ENCODE results near the gene PTBP3.

PTBP3 gene

DNA sequence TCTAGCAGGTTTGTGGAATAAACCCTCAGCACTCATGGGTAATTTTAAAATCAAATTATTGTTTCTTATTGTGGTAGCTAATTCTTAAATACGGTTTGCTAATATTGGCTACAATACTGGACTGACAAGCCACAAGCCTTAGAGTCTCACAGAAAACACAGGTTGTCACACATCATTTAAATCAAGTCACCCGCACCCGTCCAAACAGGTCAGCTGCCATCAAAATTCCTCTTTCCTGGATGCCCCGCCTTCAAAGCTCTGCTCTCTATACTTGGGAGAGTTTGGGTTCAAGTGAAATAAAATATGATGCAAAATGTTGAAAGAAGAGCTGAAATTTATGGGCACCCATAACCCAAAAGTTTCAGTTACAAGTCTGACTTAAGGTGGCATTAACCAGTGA, 146.0 kb downstream of the PTBP3 start:
- TF ChIP-seq, protein P1, sequence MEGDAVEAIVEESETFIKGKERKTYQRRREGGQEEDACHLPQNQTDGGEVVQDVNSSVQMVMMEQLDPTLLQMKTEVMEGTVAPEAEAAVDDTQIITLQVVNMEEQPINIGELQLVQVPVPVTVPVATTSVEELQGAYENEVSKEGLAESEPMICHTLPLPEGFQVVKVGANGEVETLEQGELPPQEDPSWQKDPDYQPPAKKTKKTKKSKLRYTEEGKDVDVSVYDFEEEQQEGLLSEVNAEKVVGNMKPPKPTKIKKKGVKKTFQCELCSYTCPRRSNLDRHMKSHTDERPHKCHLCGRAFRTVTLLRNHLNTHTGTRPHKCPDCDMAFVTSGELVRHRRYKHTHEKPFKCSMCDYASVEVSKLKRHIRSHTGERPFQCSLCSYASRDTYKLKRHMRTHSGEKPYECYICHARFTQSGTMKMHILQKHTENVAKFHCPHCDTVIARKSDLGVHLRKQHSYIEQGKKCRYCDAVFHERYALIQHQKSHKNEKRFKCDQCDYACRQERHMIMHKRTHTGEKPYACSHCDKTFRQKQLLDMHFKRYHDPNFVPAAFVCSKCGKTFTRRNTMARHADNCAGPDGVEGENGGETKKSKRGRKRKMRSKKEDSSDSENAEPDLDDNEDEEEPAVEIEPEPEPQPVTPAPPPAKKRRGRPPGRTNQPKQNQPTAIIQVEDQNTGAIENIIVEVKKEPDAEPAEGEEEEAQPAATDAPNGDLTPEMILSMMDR (conservative IDR thresholded peaks at IDR 0.05; ENCODE audit: low read depth, low read length), result no peak
- H4K20me1 ChIP-seq (ENCODE audit: insufficient read depth), result no peaks in the 10 kb centered on the region
- H3K9ac ChIP-seq, result peak overlapping the region; percentile 16; the same call in 1 of the 2 replicates
- H3K27me3 ChIP-seq (ENCODE audit: insufficient read depth, low read depth), result no peaks in the 10 kb centered on the region
- no peaks in the 10 kb centered on the region for H3K36me3 ChIP-seq (ENCODE audit: insufficient read depth)
- H3K79me2 ChIP-seq (ENCODE audit: insufficient read depth, low read depth), result no peaks in the 10 kb centered on the region
- H3K4me1 ChIP-seq (ENCODE audit: low read depth, poor library complexity, severe bottlenecking), result peaks cover 34% of the 10 kb centered on the region
- peak overlapping the region; percentile 42 for H3K27ac ChIP-seq
- H3K4me2 ChIP-seq, result peak overlapping the region; percentile 92
- peak overlapping the region; percentile 9; the same call in 1 of the 2 replicates for H2AFZ ChIP-seq (ENCODE audit: low read depth)
- no peak overlapping the region for H3K4me3 ChIP-seq (IDR thresholded peaks at IDR 0.05; ENCODE audit: insufficient read depth, low read depth, low read length)

DNA sequence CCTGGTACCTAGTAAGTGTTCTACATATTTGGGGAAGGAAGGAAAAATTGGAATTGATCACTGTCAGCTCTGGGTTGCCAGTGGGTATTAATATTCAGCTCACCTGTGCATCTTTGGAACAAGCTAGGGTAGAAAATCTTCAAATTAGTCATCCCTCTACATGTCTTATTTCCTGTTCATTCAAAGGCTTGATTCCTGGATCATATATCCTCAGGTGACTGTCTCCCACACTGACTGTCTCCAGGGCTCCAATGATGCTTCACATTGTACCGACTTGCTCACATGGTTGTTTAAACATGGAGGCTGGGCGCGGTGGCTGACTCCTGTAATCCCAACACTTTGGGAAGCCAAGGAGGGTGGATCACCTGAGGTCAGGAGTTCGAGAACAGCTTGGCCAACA, 146.7 kb downstream of the PTBP3 start:
- H3K4me2 ChIP-seq, result peak overlapping the region; percentile 92; the same call in 1 of the 2 replicates
- H3K9ac ChIP-seq, result no peak overlapping the region
- no peaks in the 10 kb centered on the region for H3K27me3 ChIP-seq (ENCODE audit: insufficient read depth, low read depth)
- no peak overlapping the region for H3K4me3 ChIP-seq (IDR thresholded peaks at IDR 0.05; ENCODE audit: insufficient read depth, low read depth, low read length)
- H3K36me3 ChIP-seq (ENCODE audit: insufficient read depth), result no peaks in the 10 kb centered on the region
- no peak overlapping the region for H2AFZ ChIP-seq (ENCODE audit: low read depth)
- H3K4me1 ChIP-seq (ENCODE audit: low read depth, poor library complexity, severe bottlenecking), result peaks cover 40% of the 10 kb centered on the region
- H3K79me2 ChIP-seq (ENCODE audit: insufficient read depth, low read depth), result no peaks in the 10 kb centered on the region
- TF ChIP-seq, protein P1 (conservative IDR thresholded peaks at IDR 0.05; ENCODE audit: low read depth, low read length), result no peak
- peak overlapping the region; percentile 42; the same call in 1 of the 2 replicates for H3K27ac ChIP-seq
- H4K20me1 ChIP-seq (ENCODE audit: insufficient read depth), result no peaks in the 10 kb centered on the region

DNA sequence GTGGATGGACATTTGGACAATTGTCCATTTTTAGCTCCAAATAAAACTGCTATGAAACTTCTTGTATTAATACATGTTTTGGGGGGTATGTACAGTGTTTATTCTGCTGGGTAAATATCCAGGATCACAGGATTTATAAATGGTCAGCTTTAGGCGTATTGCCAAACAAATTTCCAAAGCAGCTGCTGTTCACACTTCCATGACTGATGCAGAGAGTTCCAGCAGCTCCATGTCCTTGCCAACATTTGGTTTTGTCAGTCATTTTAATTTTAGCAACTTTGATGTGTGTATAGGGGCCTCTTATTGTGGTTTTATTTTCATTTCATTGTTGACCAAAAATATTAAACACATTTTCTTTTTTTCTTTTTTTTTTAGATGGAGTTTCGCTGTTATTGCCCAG, 148.5 kb downstream of the PTBP3 start:
- Histone ChIP-seq H3K9ac (no peak overlapping the region), H3K79me2 (ENCODE audit: insufficient read depth, low read depth) (no peaks in the 10 kb centered on the region), H2AFZ (ENCODE audit: low read depth) (no peak overlapping the region), H3K4me2 (no peak overlapping the region), H3K4me1 (ENCODE audit: low read depth, poor library complexity, severe bottlenecking) (peaks cover 57% of the 10 kb centered on the region), H3K36me3 (ENCODE audit: insufficient read depth) (no peaks in the 10 kb centered on the region), H3K27me3 (ENCODE audit: insufficient read depth, low read depth) (no peaks in the 10 kb centered on the region), H4K20me1 (ENCODE audit: insufficient read depth) (no peaks in the 10 kb centered on the region), H3K27ac (no peak overlapping the region), H3K4me3 (IDR thresholded peaks at IDR 0.05; ENCODE audit: insufficient read depth, low read depth, low read length) (no peak overlapping the region)
- TF ChIP-seq, protein P1 (conservative IDR thresholded peaks at IDR 0.05; ENCODE audit: low read depth, low read length), result no peak

DNA sequence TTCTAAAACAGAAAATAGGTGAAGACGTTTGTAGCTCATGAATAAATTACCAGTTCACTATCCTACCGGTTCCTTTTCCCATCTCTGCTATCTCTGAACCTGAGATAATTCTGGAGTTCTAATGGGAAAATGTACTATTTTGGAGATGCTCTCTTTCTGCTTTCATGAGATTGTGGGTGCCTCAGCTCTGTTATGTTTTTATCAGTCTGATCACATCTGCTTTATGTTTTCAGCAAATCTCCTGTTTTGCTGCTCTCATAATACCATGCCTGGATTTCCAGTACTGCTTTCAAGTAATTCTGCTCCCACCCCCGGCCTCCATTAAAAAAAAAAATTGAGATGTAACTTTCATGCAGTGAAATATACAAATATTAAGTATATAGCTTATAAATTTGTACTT, 149.2 kb downstream of the PTBP3 start:
- H2AFZ ChIP-seq (ENCODE audit: low read depth), result no peak overlapping the region
- H4K20me1 ChIP-seq (ENCODE audit: insufficient read depth), result no peaks in the 10 kb centered on the region
- TF ChIP-seq, protein P1 (conservative IDR thresholded peaks at IDR 0.05; ENCODE audit: low read depth, low read length), result no peak
- no peaks in the 10 kb centered on the region for H3K27me3 ChIP-seq (ENCODE audit: insufficient read depth, low read depth)
- H3K4me2 ChIP-seq, result no peak overlapping the region
- H3K9ac ChIP-seq, result no peak overlapping the region
- H3K4me1 ChIP-seq (ENCODE audit: low read depth, poor library complexity, severe bottlenecking), result peaks cover 64% of the 10 kb centered on the region
- no peaks in the 10 kb centered on the region for H3K36me3 ChIP-seq (ENCODE audit: insufficient read depth)
- no peak overlapping the region for H3K4me3 ChIP-seq (IDR thresholded peaks at IDR 0.05; ENCODE audit: insufficient read depth, low read depth, low read length)
- H3K27ac ChIP-seq, result no peak overlapping the region
- no peaks in the 10 kb centered on the region for H3K79me2 ChIP-seq (ENCODE audit: insufficient read depth, low read depth)
